ENCODE measurements around the gene USP33. TPM values are rescaled to one million over a fixed set of nuclear protein-coding genes. Genes with fewer than 3 reads are reported as not detected.

The USP33 gene
- total and polyA plus RNA-seq, 9 donors: 24.0 to 63.2 (median 54.1) TPM

DNA sequence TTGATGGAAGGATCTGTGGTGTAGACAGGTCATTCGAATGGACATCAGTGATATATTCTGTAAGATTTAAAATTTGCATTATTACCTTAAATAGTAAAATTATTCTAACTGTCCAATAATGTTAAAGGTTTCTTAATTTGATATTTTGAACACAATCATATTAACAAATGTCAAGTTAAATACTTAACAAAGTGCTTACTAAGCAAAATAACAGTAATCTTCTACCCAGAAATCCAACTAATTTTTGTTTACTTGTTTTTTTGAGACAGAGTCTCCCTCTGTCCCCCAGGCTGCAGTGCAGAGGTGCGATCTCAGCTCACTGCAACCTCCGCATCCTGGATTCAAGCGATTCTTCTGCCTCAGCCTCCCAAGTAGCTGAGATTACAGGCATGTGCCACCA is 33.9 kb downstream of the USP33 start:
- no peaks in the 10 kb centered on the region for H3K27me3 ChIP-seq
- intact Hi-C loops (cut with DNase I): no loop called here
- no peak overlapping the region for H3K27ac ChIP-seq
- TF ChIP-seq, protein P1, sequence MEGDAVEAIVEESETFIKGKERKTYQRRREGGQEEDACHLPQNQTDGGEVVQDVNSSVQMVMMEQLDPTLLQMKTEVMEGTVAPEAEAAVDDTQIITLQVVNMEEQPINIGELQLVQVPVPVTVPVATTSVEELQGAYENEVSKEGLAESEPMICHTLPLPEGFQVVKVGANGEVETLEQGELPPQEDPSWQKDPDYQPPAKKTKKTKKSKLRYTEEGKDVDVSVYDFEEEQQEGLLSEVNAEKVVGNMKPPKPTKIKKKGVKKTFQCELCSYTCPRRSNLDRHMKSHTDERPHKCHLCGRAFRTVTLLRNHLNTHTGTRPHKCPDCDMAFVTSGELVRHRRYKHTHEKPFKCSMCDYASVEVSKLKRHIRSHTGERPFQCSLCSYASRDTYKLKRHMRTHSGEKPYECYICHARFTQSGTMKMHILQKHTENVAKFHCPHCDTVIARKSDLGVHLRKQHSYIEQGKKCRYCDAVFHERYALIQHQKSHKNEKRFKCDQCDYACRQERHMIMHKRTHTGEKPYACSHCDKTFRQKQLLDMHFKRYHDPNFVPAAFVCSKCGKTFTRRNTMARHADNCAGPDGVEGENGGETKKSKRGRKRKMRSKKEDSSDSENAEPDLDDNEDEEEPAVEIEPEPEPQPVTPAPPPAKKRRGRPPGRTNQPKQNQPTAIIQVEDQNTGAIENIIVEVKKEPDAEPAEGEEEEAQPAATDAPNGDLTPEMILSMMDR (IDR thresholded peaks at IDR 0.05): no peak
- TF ChIP-seq POLR2A (IDR thresholded peaks at IDR 0.05) (no peak), EP300 (IDR thresholded peaks at IDR 0.05) (no peak)
- no peaks in the 10 kb centered on the region for H3K4me1 ChIP-seq (ENCODE audit: insufficient read depth)
- H3K36me3 ChIP-seq: no peaks in the 10 kb centered on the region
- no peak for DNase-seq
- 97 to 98% (median 98%) methylated on average over 4 of the region's 4 CpGs for WGBS, 3 donors
- no peaks in the 10 kb centered on the region for H3K9me3 ChIP-seq
- no peak overlapping the region for H3K4me3 ChIP-seq

DNA sequence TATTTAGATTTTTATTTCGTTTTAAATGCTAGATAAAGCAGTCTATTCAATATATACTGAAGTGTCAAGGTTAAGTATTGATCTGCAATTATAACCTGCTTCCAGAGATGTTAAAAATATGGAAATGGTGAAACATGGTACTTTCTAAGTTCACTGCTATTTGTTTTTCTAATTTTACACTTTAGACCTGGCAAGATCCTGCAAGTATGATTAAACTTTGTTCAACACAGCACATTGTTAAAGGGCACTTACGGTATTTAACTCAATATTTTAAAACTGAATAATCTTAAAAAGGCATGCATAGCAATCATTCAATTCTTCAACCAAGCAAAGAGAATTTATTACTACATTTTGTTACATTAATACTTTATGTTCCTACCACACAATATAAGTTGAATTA is 41.5 kb downstream of the USP33 start:
- Histone ChIP-seq H3K27me3 (no peaks in the 10 kb centered on the region), H3K9me3 (no peaks in the 10 kb centered on the region), H3K27ac (no peak overlapping the region), H3K4me3 (no peak overlapping the region), H3K4me1 (ENCODE audit: insufficient read depth) (no peaks in the 10 kb centered on the region), H3K36me3 (no peaks in the 10 kb centered on the region)
- 97 to 99% (median 98%) methylated on average over 2 of the region's 2 CpGs for WGBS, 3 donors
- DNase-seq: no peak
- intact Hi-C loops (cut with DNase I): no loop called here
- TF ChIP-seq POLR2A (IDR thresholded peaks at IDR 0.05): no peak
- TF ChIP-seq, protein P1 (IDR thresholded peaks at IDR 0.05): no peak
- TF ChIP-seq EP300 (IDR thresholded peaks at IDR 0.05): no peak

DNA sequence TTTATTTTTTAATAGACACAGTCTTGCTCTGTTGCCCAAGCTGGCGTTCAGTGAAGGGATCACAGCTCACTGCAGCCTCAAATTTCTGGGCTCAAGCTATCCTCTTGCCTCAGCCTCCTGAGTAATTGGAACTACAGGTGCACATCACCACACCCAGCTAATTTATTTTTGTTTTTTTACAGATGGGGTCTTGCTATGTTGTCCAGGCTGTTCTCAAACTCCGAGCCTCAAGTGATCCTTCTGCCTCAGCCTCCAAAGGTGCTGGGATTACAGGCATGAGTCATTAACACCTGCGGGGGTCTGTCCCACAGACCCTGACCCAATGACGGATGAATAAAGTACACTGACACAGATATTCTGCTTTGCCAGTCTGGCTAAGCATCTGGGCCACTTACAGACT is 43.6 kb downstream of the USP33 start:
- H3K4me1 ChIP-seq (ENCODE audit: insufficient read depth): no peaks in the 10 kb centered on the region
- no peaks in the 10 kb centered on the region for H3K36me3 ChIP-seq
- 96 to 98% (median 97%) methylated on average over 4 of the region's 4 CpGs for WGBS, 3 donors
- TF ChIP-seq POLR2A (IDR thresholded peaks at IDR 0.05) (no peak), EP300 (IDR thresholded peaks at IDR 0.05) (no peak)
- TF ChIP-seq, protein P1 (IDR thresholded peaks at IDR 0.05): no peak
- H3K27me3 ChIP-seq: no peaks in the 10 kb centered on the region
- no peak overlapping the region for H3K27ac ChIP-seq
- no peak for DNase-seq
- no peak overlapping the region for H3K4me3 ChIP-seq
- intact Hi-C loops (cut with DNase I): no loop called here
- H3K9me3 ChIP-seq: no peaks in the 10 kb centered on the region

GRCh38 chr1:77709727-77710126 is 49.9 kb downstream of the USP33 start:
- no peaks in the 10 kb centered on the region for H3K4me1 ChIP-seq (ENCODE audit: insufficient read depth)

More at GRCh38 chr1:77709727-77710126, 49.9 kb downstream of the USP33 start:
- no peaks in the 10 kb centered on the region for H3K36me3 ChIP-seq
- no peak for DNase-seq
- no peak overlapping the region for H3K4me3 ChIP-seq
- TF ChIP-seq, protein P1 (IDR thresholded peaks at IDR 0.05): no peak
- TF ChIP-seq POLR2A (IDR thresholded peaks at IDR 0.05) (no peak), EP300 (IDR thresholded peaks at IDR 0.05) (no peak)
- no peak overlapping the region for H3K27ac ChIP-seq
- H3K9me3 ChIP-seq: no peaks in the 10 kb centered on the region
- WGBS, 3 donors: 89 to 90% (median 89%) methylated on average over 3 of the region's 3 CpGs
- no peaks in the 10 kb centered on the region for H3K27me3 ChIP-seq
- intact Hi-C loops (cut with DNase I): no loop called here

Data from ovary (tissue), 9 donors.